A549 treated with AZD2906 at 1 μM for 4 hours (cell line): ENCODE results near the gene DNM1L. TPM values are rescaled to one million over a fixed set of nuclear protein-coding genes. Genes with fewer than 3 reads are reported as not detected.

Experiments
- total RNA-seq: library from RNA; stranded (reverse); fragments of 200-300 nt; extraction: Qiagen RNA extraction; gene quantifications from 5 replicates; pipeline ENCODE4 v1.2.3, GENCODE V29; 2022

DNM1L gene
- total RNA-seq, result 51.3 to 66.1 TPM (median 60.0 TPM) in 5 replicates

GRCh38 chr12:32679091-32679919 is at the start of gene DNM1L:
TSS of gene DNM1L (plus strand) at chr12:32679301. CDS start at chr12:32679364, 63 bp downstream.

GRCh38 chr12:32755654-32756475 is 76.8 kb downstream of the DNM1L start, which contains the start of gene YARS2:
TSS of gene YARS2 (minus strand) at chr12:32755897. CDS start at chr12:32755874, 23 bp downstream.

Other genes with a start within 250 kb of the DNM1L start
- gene YARS2, start 76.6 kb downstream of the DNM1L start, total RNA-seq, result 29.3 to 34.8 TPM (median 32.1 TPM) in 5 replicates
- 7.6 to 9.4 TPM (median 9.0 TPM) in 5 replicates for gene PKP2, start 217.5 kb downstream of the DNM1L start, total RNA-seq